ENCODE measurements around the gene ATP1A4.
"Not testable (repeated sequence)": the region's sequence is repeated elsewhere in the genome, so short reads cannot be mapped to it uniquely, and the experiment has no call there.

Gene ATP1A4

GRCh38 chr1:160122978-160123495 is 28.4 kb upstream of the ATP1A4 start:
- no peak for DNase-seq

DNA sequence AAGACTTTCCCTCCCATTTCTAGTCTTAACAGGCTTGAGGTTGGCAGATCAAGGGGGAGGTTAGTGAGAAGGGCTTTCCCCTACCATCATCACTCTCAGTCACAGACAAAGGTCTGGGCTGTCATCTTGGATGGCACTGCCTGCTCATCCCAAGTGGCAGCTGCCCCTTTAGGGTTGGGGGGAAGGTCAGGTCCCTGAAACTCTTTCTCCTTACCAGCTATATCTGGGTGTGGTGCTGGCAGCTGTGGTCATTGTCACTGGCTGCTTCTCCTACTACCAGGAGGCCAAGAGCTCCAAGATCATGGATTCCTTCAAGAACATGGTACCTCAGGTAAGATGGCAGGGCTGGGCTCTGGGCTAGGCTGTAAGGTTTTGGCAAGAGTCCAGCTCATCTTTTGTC is 27.7 kb upstream of the ATP1A4 start:
- no peak for DNase-seq

- DNase-seq = no peak
Measured at GRCh38 chr1:160124705-160125478, 26.5 kb upstream of the ATP1A4 start.

DNA sequence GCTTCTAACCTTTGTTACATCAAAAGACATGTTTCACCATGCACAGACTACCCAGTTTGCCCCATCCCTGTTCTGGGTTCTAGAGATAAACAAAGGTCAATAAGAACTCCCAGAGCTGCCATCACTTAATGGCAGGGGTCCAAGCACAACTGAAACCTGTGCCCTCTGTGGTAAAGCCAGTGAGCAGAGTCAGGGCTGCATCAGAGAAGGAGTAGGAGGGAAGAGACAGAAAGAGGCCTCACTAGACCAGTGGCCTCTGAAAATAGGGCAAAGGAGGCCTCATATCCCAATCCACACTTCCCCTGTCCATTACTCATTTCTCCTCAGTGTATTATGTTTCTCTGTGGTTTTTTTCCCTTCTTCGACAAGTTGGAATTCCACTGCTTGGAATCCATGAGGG is 25.7 kb upstream of the ATP1A4 start:
- no peak for DNase-seq

DNA sequence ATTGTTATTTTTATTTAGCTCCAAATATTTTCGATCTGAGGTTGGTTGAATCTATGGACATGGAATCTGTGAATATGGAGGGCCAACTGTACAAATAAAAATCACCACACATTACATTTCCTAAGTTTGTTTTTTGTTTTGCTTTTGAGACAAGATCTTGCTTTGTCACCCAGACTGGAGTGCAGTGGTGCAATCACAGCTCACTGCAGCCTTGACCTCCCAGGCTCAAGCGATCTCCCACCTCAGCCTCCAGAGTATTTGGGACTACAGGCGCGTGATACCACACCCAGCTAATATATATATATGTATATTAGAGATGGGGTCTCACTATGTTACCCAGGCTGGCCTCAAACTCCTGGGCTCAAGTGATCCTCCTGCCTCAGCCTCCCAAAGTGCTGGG is 25.1 kb upstream of the ATP1A4 start:
- not testable (repeated sequence) for DNase-seq

DNA sequence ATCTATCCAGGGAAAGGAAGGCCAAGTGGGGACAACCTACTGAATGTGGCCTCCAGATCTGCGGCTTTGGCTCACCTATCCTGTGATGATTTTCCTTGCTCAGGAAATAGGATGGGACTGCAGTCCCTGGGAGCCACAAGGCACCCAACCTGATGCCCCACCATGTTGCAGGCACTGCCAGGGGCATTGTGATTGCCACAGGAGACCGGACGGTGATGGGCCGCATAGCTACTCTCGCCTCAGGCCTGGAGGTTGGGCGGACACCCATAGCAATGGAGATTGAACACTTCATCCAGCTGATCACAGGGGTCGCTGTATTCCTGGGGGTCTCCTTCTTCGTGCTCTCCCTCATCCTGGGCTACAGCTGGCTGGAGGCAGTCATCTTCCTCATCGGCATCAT is 24.0 kb upstream of the ATP1A4 start:
- DNase-seq = no peak

DNA sequence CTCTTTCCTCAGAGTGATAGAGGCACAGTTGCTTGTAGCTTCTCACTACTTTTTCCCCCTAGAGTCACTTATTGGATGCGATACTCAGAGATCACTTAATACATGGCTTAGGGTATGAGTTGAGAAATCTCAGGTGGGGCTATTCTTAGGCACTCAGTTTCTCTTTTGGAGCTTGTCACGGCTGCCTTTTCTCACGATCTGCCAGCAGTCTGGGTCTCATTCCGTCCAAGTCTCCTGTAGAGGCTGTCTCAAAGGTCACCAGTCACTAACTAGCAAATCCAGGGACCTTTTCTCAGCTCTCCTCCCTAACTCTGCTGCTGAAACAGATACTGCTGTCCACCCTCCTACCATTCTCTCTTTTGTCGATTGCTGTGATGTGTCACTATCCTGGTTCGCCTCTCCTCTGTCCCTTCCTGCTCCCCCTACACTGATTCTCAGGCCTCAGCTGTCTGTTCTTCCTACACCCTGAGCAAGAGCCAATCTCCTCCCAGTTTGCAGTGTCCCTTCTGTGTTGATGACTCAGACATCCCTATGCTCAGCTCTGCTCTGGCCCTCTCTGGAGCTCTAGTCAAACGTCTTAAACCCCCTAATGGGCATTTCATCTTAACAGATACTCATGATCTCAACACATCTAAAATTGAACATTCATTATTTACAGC is 23.4 kb upstream of the ATP1A4 start:
- DNase-seq = no peak

GRCh38 chr1:160128636-160129035 is 22.8 kb upstream of the ATP1A4 start:
- DNase-seq = no peak

- DNase-seq = no peak
Measured at GRCh38 chr1:160129046-160129445, 22.4 kb upstream of the ATP1A4 start.

DNA sequence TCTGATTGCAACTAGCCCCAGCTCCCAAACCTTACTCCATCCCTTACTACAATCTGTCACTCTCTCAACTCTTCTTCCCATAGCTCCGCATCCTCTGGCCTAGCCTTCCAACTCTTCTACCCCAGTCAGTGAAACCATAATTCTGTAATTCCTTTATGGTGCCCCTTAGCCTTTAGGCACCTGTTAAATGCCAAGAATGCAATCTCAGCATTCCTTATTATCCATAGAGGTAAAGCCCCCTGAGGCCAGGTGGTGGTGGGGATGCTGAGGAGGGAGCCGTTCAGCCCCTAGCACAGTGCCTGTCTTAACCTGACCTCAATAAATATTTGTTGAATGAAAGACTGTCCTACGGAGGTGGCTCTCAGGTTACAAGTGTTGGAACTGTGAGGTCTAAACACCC is 21.8 kb upstream of the ATP1A4 start:
- DNase-seq = no peak

DNA sequence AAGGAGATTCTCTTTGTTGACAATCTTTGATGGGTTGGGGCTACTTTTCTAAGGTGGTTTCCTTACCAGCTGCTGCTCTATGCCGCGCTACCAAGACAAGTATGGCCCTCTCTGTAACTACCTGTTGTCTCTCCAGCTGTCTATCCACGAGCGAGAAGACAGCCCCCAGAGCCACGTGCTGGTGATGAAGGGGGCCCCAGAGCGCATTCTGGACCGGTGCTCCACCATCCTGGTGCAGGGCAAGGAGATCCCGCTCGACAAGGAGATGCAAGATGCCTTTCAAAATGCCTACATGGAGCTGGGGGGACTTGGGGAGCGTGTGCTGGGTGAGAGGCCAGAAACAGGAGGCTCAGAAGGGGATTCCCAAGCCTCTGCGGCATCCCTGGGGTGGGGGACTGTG is 21.4 kb upstream of the ATP1A4 start:
- DNase-seq = no peak

- no peak for DNase-seq
Measured at GRCh38 chr1:160130486-160130885, 20.9 kb upstream of the ATP1A4 start.

DNA sequence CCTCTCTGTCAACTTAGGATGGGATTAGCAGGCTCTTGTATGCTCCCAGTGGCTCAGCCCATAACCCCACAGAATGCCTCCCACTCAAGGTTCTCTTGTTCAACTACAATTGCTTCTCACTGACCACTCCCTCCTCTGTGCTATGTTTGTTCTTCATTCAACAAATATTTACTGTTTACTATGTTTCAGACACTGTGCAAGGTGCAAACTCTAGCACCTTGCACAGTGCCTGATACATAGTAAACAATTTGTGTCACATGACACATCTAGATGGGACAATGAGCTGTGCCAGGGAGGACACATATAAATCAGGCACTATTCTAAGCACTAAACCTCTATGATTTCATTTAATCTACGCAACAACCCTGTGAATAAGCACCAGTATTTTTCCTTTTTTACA is 20.5 kb upstream of the ATP1A4 start:
- DNase-seq = no peak

DNA sequence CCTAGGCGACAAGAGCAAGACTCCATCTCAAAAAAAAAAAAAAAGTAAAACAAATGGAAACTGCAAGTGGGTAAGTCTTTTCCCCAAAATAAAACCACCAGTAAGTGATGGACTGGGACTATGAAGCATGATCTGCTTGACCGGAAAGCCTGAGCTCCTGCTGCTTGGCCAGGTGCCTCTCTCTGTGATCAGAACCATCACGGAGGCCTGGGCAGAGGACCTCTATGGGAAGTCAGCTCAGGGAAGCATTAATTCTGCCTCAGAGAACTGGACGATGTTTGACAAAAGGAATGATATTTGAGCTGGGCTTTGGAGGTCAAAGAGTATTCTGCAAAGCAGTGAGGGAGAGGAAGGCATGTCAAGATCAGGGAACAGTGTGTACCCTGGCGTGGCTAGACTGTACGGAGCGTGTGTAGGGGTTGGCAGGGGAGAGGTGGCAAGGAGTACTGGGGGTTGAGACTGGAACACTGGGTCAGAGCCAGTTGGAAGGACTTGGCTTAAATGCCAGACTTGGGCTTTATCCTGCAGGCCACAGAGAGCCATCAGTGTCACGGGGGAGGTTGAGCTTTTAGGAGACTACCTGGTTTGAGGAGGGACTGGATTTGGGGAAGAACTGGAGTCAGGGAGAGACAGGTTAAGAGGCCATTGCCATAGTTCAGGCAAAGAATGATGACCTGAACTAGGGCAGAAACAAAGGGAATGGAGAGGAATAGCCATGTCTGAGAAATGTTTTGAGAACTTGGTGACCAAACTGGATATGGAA is 19.4 kb upstream of the ATP1A4 start:
- DNase-seq = peak in 9 of 56 donors; percentile 15 to 40 (median 31)

- no peak for DNase-seq
Measured at GRCh38 chr1:160133990-160134770, 17.2 kb upstream of the ATP1A4 start.

GRCh38 chr1:160134791-160135572 is 16.4 kb upstream of the ATP1A4 start:
- no peak for DNase-seq

DNA sequence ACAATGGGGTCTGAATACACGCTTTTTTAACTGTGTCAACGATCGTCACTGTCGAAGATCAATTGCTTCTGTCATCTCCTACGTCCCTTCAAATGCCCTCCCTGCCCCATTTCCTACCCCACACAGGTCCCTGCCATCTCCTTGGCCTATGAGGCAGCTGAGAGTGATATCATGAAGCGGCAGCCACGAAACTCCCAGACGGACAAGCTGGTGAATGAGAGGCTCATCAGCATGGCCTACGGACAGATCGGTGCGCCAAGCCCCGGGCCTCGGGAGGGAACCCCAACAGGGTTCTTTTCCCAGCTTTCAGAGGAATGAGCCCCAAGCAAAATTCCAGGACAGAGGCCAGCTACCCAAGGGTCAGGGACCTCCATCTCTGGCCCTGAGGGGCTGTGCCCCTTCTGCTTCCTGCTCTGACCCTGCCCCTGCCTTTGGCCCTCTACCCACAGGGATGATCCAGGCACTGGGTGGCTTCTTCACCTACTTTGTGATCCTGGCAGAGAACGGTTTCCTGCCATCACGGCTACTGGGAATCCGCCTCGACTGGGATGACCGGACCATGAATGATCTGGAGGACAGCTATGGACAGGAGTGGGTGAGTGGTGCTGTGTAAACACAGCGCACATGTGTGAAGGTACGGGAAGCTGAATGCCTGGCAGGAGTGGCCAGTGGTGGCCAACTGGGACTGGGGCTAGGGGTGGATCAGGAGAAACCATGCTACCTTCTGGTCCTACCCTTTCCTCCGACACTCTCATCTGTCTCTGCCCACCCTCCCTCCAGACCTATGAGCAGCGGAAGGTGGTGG is 15.1 kb upstream of the ATP1A4 start:
- no peak for DNase-seq

- no peak for DNase-seq
Measured at GRCh38 chr1:160136926-160137200, 14.5 kb upstream of the ATP1A4 start.

GRCh38 chr1:160137216-160137862 is 14.1 kb upstream of the ATP1A4 start:
- no peak for DNase-seq

Measured in amygdala (tissue), 56 donors.